NCI-H82 treated with DMSO at 0.1 percent for 48 hours (cell line): ENCODE measurements around the gene CREB5.

Experiments
- DNase-seq: peaks from one replicate; lab custom pipeline; 2025; ENCODE audit not compliant: unreplicated experiment; lab: John Stamatoyannopoulos, UW

CREB5 gene

DNA sequence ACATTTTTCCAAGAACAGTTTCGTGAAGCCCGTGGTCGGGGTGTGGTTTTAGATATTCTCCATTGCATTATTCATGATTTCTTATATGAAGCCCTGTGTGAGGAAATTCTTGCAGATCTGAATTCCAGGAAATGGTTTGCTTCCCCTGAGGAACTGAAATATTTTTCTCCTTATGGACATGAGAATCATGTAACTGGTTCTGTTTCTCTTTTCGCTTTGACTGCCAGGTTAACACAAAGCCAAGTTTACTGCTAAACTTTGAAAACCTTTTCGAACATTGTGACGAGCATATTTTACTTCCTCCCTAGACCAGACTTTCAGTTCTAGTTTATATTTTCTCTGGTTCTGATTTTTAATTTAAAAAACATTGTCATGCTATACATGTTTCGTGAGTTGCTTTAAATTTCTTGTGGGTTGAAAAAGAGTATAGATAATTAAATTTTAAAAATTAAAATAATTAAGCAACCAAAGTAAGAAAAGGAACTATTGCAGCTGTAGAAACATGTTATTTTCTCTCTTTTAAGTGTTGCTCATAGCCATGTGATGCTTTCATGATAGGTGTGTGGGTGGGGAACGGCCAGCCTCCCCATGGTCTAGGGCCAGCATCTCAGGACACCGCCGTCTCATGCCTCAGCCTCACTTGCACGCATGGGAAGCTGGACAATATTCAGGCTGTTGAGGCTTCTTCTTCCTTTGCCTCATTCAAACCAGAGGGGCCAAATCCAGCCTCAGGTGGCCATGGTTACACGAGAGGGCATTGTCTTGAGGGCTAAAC, 97.1 kb downstream of the CREB5 start:
- DNase-seq: no peak

DNA sequence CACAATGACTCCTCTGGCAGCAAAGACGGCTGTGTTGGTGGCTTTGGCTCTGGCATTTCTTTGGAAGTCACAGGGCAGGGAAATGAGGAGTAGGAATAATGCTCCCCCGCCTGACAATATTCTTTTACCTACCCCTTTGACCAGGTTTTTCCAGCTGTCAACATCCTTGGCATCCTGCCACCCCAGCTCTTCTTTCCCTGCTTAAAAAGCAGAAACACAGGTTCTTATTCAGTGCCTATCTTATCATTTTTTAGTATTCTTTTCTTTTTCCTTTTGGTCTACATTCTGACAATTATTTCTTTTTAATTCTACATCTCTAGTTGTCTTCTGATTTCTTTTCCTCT, 97.7 kb downstream of the CREB5 start:
- DNase-seq: no peak

DNA sequence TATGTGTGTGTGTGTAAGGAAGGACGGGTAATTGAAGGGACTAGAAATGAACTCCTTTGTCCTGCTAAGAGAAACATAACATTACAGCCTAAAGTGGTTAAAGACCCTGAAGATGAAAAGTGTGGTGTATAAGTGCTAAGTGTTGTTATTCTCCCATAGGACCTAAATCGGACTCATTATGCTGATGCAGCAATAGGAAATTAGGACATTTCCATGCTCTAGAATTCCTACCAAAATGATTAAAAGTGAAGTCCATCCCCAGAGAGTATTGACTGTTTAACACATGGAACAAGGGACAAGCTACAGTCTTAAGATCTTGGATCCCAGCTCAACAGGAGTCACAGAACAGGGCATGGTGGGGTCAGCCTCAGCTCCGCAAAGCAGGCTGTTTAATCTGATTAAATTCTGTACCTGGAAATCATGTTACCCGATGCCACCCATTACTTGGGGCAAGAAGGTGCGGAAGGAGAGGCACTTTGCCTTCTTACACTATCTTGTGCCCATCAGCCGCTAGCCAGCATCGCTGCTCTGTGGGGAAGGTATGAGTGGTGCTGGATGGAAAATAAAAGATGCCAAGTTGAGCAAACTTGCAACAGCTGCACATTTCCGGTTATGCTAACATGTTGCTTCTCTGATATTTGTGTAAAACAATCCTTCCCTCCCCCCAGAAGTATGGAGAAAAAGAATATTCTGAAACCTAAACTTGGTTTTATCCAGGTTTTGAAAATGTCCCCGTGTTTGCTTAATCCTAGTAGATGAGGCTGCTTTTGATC, 100.5 kb downstream of the CREB5 start:
- DNase-seq: no peak

DNA sequence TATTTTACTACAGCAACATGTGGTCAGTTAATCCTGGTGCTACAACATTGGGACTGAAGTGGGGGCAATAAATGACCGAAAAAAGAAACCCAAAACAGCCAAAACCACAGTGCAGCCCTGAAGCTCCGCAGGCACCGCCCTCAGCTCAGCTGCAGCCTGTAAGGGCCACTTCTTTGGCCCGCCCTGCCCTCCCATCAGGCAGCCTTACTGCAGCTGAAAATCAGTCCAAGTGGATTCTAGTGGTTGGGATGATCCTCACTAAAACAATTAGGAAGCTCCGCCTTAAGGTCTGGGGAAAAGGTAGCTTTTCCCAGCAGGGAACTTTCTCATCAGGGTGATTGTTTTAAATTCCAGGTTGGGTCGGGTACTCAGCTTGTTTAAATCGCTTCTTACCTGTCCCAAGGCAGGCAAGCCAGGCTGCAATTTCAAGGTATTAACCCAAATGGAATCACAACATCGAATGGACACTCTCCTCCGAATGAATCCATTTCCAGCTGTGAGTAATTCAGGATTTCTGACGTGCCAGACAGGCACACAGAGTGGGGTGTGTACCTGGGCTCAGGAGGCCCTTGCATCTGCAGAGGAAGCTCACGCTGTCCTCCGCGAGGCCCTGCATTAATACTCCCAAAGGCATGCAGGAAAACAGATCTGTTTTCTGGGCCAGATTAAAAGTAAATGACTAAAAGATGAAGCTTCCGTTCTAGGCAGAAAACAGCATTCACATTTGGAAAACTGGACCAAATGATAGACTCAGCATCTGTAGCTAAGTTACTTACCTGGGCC, 104.3 kb downstream of the CREB5 start:
- DNase-seq: peak; percentile 34

DNA sequence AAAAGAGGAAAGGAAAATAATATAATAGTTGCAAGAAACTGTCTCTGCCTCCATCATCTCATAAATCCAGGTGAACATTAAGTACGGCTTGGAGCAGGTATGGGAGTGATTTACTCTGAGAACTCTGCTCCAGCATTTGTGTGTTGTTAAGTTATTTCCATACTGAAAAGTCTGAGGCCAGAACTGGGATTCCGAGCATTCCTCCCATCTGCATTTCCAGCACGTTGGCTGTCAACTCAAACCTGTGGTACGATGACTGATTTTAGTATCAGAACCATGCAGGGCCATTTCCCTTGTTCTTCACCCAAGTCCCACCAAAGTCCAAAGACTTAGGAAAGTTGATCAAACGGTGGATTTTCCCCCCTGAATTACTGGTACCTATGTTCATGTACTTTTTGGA, 104.9 kb downstream of the CREB5 start:
- DNase-seq: no peak

DNA sequence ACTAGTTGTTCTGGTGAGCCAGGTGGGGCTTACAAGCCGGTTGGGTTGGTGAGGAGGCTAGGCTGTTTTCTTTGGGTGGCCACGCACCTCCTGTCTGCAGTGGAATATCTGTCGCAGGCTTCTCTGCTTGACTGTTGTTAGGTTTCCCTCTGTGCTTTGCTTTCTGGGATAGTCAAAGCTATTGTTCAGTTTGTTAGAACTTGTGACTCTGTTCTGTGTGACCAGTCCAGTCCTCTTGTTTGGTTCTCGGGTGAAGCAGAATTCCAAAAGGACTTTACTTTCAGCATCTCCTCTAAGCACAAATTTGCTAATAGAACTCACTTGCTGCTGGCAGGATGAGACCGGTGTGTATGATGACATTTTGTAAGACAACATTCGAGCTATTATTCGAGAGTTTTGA, 105.3 kb downstream of the CREB5 start:
- no peak for DNase-seq

DNA sequence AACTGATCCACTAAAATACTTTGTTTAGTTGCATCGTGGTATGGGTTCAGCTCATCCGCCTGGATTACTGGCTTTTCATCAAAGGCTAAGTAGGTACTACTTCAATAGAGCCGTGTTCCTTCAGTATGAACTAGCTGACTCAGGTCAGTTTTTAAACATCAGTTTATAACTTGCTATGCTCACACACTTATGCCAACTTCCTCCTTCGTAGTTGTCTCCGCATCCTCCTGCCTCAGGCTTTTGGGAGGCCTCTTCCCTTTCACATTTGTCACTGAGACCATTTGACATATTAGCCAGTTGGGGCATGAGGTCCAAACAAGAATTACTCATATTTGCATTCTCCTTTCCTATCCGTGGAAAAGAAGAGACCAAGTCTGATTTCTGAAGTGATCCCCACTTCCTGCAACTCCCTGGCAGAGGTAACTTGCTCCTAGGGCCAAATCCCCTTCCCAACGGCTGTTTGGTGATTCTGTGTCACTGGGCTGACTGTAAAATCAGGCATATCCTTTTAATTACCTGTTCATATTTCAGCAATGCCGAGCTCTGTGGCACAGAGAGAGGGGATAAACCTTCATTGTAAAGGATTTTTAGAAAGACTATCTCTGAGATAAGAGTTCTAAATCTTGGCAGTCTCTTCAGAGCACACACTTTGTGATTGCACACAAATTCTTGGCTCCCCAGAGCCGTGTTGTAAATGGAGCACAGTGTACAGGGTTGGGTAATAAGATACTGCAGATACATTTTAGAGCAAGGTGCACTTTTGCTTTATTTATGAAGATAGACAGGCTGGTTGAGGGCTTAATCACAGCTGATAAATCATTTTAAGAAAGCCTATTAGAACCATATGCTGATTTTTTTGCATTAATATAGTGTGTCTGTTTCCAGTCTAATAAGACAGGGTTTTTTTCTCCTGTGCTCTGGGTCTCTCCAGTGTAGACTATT, 108.0 kb downstream of the CREB5 start:
- no peak for DNase-seq

DNA sequence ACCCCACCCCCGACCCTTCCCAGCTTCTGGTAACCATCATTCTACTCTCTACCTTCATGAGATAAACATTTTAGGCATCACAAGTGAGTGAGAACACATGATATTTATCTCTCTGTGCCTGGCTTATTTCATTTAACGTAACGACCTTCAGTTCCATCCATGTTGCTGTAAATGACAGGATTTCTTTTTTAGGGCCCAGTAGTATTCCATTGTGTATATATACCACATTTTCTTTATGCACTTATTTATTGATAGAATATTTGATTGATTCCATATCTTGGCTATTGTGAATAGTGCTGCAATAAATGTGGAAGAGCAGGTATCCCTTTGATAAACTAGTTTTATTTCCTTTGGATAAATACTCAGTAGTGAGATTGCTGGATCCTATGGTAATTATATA, 112.7 kb downstream of the CREB5 start:
- no peak for DNase-seq

DNA sequence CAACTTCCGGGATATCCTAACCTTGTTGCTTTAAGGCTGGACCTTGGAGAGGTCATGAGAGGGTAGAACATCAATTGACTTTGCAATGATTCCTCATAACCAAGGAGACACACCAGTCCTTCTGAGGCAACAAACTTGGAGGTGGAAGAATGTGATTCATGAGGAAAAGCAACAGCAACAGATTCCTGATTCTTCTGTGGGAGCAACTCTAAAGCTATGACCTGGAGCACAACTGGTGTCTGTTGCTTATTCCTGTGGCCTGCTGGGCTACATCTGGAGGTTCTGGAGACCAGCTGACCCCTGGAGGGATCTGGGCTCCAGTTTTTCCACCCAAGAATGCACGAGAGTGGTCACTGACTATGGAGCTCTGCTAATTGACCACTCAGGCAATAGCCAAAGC, 116.6 kb downstream of the CREB5 start:
- no peak for DNase-seq

DNA sequence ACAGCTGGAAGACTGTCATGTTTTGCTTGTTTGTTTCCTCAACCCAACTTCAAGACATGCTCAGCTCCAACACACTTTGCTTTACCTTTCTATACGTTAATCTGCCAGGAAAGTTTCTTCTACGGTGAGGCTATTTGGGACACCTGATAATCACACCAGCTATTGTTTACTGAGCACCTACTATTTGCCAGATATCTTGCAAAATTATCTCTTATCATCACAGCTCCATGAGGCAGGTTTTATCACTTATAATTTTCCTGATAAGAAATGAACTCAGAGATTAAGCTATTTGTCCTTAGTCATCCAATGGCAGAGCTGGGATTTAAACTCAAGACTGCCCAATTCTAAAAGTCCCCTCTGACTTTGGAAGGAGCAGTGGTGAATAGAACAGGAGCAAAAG, 117.4 kb downstream of the CREB5 start:
- DNase-seq: no peak

DNA sequence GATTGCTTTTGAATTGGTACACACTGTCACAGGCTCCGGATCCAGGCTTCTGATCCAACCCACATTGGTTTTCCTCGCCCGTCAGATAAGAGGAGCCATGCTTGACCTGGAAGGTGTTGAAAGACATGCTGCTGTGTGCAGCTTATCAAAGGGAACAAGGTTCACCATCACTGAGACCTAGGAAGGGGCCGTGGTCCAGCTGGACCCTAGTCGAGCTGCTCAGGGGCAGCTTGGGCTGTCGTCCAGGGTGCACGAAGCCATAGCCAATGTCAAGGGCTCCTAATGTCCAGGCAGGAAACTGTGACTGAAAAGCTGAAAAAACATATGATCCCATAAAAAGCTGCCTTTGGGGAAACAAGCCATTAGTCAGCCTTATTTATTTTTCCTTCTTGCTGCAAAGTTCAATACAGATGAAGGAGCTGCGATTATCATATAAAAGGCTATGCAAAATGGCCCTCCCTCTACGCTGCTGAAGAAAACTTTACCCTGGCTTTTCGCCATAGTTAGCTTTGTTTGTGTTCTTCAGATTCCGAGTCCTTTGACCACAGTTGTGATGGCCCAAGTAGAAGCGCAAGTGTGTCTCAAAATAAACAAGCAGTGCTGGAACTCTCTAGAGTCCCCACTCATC, 118.0 kb downstream of the CREB5 start:
- no peak for DNase-seq

DNA sequence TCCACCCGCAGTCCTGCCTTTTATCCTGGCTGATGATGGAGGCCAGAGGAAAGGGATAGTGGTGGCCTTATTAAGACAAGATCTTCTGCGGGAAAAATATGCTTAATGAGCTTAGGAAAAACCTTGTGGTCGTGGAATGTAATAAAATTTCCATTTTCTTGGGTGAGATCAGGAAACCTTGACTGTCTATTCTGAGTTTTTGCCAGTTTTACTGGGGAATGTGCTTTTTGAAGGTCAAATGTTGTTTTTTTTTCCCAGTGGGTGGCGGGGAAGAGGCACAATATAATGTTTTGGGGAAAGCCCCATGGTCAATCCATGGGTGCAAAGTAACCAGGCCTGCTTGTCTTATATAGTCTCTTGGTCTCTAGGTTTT, 118.5 kb downstream of the CREB5 start:
- no peak for DNase-seq

DNA sequence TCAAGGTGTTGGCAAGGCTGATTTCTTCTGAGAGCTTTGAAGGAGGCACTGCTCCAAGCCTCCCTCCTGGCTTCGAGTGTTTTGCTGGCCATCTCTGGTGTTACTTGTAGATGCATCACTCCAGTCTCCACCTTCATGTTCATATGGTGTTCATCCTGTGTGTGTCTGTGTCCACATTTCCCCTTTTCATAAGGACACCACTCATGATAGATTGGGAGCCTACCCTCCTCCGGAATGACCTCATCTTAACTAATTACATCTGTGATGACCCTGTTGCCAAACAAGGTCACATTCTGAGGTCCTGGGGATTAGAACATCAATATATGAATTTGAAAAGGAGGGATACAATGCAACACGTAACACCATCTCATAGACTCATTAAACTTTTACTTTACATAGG, 119.0 kb downstream of the CREB5 start:
- no peak for DNase-seq

DNA sequence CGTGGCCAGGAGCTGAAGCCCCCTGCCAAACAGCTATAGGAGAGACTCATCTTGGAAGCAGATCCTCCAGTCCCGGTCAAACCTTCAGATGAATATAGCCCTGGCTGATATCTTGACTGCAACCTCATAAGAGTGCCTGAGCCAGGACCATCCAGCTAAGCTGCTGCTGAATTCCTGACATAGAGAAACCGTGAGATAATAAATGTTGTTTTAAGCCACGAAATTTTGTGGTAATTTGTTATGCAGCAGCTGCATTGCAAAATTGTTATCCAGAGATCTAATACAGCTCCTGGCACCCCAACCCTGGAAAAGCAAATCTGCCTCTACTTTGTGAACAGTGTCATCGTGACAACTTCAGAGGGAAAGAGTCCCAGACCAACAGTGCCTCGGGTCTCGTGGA, 119.9 kb downstream of the CREB5 start:
- DNase-seq: no peak

DNA sequence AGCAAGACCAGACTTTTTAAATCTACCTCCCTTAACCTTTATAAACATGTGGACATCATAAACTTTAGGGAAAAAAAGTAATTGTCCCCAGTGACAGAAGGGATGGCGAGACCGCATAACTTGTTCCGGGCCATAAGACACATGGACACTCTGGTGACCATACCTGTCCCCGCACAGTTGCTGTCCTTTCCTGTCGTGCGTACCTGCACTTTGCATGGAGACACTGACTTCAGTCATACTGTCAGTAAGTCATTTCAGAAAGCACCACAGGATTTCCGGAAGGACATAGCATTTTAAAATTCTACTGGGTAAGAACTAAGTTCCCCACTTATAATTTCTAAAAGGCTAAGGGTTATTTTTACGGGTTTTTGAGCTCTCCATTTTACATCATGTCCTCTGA, 120.9 kb downstream of the CREB5 start:
- DNase-seq: no peak

DNA sequence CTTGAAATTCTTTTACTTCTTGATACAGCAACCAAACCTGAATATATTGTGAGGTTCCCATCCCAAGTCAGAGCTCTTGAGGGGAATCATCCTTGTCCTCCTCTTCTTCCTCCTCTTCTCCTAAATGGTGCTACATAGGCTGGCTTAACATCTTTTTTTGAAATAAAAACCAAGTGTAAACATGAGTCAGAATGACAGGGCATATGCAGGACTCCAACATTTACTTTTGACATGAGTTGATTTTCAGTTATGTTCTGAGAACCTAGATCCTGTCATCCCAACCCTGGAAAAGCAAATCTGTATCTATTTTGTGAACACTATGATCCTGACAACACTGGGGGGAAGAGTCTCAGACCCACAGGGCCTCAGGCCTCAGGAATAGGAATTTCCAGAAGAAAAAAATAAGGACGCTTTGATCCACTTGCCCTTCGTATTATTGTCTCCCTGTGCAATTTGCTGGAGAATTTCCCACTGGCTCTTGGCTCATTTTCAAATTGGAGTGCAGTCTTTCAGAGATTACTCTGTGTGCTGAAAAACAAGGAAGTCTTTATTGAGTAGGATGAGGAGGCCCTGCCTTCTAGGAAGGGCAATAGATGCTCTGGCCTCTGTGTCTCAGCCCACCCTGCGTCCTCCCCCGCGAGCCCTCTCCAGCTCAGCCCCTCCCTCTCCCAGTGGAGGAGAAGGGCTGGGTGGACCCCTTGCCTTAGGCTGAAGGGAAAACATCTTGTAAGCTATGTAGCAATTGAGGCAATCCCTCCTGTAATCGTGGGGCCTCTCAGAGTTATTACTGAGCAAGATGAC, 121.6 kb downstream of the CREB5 start:
- no peak for DNase-seq

DNA sequence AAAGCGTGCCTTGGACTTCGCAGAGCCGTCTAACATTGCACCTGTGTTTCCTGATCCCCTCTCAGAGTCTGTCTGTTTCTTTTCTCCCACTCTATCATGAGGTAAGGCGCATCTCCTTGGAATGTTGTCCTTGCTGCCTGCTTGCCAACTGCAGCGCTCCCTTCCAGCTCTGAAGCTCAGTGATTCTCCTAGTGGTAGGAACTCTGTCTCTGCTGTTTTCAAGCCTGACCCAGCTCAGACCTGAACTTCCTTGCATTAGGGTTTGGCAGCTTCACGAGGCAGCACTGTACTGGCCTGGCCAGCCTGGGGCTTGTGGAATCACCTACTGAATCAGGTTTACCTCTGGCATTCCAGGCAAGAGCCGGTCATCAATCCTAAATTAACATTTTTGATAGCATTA, 123.9 kb downstream of the CREB5 start:
- no peak for DNase-seq

DNA sequence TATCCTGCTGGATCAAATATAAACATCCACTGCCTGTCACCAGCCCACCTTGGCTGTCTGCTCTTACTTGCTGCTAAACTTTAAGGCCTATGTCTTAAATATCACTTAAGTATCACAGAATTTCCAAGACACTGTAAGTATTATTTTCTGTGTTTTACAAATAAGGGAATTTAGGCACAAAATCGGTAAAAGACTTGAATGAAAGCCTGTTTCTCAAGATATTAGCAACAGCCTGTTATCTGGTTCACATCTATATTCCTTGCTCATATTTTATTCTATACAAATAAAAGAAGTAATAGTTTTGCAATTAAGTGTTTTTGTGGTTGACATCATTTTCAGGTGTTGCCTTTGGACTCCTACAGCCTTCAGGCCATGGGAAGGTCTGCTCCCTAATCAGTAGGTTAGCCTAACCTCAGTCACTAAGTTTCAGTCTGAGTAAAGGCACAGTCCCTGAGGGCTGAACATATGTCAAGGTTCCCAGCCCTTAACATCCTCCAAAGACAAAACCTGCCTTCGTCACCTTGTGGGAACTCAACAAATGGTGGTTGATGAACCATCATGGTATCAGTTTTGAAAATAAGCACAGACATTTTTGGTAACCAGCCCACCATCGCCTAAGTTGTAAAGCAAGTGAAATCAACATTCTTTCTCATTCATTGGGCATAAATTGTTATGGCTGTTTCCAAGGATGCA, 127.1 kb downstream of the CREB5 start:
- DNase-seq: no peak

DNA sequence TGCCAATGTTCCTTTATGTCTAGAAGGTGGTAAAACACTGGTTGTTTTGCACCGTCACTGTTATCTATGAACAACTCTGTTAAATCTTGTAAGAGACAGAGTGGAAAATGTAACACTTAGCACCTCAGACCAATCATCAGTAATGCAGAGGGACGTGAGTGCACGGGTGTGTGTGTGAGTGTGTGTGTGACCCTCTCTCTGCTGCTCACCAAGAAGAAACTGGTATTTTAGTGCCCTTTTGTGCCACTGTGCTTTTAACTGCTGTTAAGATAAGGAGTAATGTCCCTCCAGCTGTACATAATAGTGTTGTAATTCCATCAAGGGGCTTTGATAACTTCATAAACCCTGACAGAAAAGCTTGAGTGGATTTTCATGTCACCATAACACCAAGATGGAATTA, 130.1 kb downstream of the CREB5 start:
- DNase-seq: peak; percentile 93
